ENCODE results near the gene MYLK2. TPM values are rescaled to one million over a fixed set of nuclear protein-coding genes. Genes with fewer than 3 reads are reported as not detected.

The MYLK2 gene
- total RNA-seq, 2 experiments from 2014 or later, result 0.13 to 0.27 TPM

DNA sequence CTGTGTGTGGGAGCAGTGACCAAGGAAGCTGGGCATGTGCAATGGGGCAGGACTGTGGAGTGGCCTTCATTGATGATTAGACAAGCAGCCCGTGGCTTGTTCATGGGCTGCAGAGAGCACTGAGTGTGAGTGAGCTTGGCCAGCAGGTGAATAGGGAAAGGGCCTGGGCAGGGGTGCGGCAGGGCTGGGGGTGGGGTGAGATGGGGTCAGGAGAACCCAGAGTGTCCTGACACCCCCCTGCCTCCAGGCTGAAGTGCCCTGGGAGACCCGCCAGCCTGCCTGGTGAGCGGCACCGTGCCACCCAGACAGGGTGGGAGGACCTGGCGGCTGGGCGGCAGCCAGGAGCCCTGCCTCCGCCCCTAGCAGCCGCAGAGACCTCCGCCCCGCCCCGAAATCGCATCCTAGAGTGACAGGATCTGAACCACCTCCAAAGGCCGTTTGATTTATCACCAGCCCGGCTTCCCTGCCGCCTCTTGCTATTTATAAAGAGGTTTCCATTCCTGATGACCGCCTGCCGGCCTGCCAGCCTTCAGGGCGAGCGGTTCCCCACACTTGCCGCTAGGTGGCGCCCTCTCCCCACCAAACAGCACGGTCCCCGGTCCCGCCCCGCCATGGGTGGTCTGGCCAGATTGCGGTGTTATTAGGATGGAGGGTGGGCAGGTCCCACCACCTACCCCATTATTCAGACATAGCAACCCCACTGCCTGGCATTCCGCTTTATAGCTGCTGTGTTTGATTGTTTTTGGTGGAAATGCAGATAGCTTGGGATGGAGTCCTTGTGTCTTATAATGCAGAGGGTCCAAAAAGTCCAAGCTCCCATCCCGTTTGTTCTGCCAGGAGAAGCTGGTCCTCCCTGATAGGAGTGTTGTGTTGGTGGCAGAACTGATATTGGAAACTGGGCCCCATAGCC, 3.5 kb downstream of the MYLK2 start:
- DNase-seq, result peak; percentile 78
- TF ChIP-seq, protein P1, sequence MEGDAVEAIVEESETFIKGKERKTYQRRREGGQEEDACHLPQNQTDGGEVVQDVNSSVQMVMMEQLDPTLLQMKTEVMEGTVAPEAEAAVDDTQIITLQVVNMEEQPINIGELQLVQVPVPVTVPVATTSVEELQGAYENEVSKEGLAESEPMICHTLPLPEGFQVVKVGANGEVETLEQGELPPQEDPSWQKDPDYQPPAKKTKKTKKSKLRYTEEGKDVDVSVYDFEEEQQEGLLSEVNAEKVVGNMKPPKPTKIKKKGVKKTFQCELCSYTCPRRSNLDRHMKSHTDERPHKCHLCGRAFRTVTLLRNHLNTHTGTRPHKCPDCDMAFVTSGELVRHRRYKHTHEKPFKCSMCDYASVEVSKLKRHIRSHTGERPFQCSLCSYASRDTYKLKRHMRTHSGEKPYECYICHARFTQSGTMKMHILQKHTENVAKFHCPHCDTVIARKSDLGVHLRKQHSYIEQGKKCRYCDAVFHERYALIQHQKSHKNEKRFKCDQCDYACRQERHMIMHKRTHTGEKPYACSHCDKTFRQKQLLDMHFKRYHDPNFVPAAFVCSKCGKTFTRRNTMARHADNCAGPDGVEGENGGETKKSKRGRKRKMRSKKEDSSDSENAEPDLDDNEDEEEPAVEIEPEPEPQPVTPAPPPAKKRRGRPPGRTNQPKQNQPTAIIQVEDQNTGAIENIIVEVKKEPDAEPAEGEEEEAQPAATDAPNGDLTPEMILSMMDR (IDR thresholded peaks at IDR 0.05), result peak; percentile 99
- no peaks in the 10 kb centered on the region for H3K36me3 Mint-ChIP-seq (ENCODE audit: low read depth)
- POLR2A ChIA-PET, result interaction anchor here (0.8 to 1.7 kb wide), 2 partner anchors 12 to 209 kb away, joined by 3 to 6 read pairs; no protein-coding TSS in a partner anchor
- CTCF ChIA-PET, result interaction anchor here (0.6 to 3.7 kb wide), 45 partner anchors 8 to 386 kb away, joined by 3 to 51 read pairs (median 4); partner anchors contain the start of genes FOXS1, PDRG1 and XKR7
- no peak overlapping the region for H3K27ac Mint-ChIP-seq
- H3K4me1 Mint-ChIP-seq (ENCODE audit: low read depth), result peaks cover 2% of the 10 kb centered on the region
- peaks cover 2% of the 10 kb centered on the region for H3K27me3 Mint-ChIP-seq
- no peaks in the 10 kb centered on the region for H3K9me3 Mint-ChIP-seq
- peak; percentile 92 for ATAC-seq
- no peak overlapping the region for H3K4me3 Mint-ChIP-seq
- intact Hi-C loops (cut with micrococcal nuclease), result no loop called here

DNA sequence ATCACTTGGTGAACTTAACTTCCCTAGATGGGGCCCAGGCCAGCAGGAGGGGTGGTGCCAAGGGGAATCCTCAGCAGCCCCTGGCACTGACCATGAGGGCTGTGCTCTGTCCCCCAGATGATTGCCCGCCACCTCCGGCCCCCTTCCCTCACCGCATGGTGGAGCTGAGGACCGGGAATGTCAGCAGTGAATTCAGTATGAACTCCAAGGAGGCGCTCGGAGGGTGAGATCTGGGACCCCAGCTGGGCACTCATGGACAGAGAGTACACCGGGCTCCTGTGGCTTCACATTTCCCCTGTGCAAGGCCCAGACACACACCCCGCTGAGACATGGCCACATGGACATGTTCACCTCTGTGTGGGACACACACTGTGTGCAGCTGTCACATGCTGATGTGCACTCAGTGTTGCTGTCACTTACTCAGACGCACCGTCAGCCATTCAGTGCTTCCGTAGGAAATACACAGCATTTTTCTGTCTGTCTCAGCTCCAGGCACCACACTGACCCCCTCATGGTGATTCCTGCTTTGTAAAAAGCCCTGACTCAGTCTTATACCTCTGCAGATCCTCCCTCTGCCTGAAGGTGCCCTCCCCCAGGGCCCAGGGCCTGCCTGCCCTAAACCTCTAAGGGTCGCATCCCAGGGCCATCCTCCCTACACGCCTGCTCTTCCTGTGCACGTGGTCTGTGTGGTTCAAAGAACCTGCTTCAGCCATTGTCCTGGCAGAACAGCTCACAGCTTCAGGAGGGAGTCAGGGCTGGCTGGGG, 4.4 kb downstream of the MYLK2 start:
- TF ChIP-seq, protein P1 (IDR thresholded peaks at IDR 0.05), result no peak
- no peaks in the 10 kb centered on the region for H3K36me3 Mint-ChIP-seq (ENCODE audit: low read depth)
- ChIA-PET CTCF (interaction anchor here (0.6 to 3.7 kb wide), 39 partner anchors 8 to 385 kb away, joined by 3 to 51 read pairs (median 4); partner anchors contain the start of genes FOXS1, PDRG1 and XKR7), POLR2A (interaction anchor here (1.7 kb wide), 1 partner anchor 208 kb away, joined by 6 read pairs; no protein-coding TSS in a partner anchor)
- no peak for DNase-seq
- H3K9me3 Mint-ChIP-seq, result no peaks in the 10 kb centered on the region
- peaks cover 2% of the 10 kb centered on the region for H3K4me1 Mint-ChIP-seq (ENCODE audit: low read depth)
- H3K4me3 Mint-ChIP-seq, result no peak overlapping the region
- intact Hi-C loops (cut with micrococcal nuclease), result no loop called here
- no peak for ATAC-seq
- peaks cover 2% of the 10 kb centered on the region for H3K27me3 Mint-ChIP-seq
- H3K27ac Mint-ChIP-seq, result no peak overlapping the region

DNA sequence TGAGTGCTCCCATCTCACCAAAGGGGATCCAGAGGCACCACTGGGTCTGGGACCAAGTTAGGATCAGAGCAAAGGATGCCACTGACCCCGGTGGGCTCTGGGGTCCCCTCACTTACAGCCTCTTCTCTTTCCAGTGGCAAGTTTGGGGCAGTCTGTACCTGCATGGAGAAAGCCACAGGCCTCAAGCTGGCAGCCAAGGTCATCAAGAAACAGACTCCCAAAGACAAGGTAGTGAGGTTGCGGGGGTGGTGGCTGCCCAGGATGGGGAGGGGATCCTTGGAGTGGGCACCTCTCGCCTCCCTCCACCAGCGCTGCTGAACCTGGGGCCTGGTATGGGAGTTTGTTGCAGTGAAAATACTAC, 4.9 kb downstream of the MYLK2 start:
- no peak overlapping the region for H3K27ac Mint-ChIP-seq
- no peak overlapping the region for H3K4me3 Mint-ChIP-seq
- ATAC-seq, result no peak
- H3K4me1 Mint-ChIP-seq (ENCODE audit: low read depth), result peaks cover 2% of the 10 kb centered on the region
- H3K36me3 Mint-ChIP-seq (ENCODE audit: low read depth), result no peaks in the 10 kb centered on the region
- ChIA-PET POLR2A (interaction anchor here (1.7 kb wide), 1 partner anchor 207 kb away, joined by 6 read pairs; no protein-coding TSS in a partner anchor), CTCF (interaction anchor here (1.1 to 3.7 kb wide), 10 partner anchors 7 to 207 kb away, joined by 3 to 51 read pairs (median 10); partner anchors contain the start of genes FOXS1 and XKR7)
- DNase-seq, result no peak
- TF ChIP-seq, protein P1 (IDR thresholded peaks at IDR 0.05), result no peak
- H3K27me3 Mint-ChIP-seq, result peaks cover 2% of the 10 kb centered on the region
- no peaks in the 10 kb centered on the region for H3K9me3 Mint-ChIP-seq
- intact Hi-C loops (cut with micrococcal nuclease), result no loop called here

DNA sequence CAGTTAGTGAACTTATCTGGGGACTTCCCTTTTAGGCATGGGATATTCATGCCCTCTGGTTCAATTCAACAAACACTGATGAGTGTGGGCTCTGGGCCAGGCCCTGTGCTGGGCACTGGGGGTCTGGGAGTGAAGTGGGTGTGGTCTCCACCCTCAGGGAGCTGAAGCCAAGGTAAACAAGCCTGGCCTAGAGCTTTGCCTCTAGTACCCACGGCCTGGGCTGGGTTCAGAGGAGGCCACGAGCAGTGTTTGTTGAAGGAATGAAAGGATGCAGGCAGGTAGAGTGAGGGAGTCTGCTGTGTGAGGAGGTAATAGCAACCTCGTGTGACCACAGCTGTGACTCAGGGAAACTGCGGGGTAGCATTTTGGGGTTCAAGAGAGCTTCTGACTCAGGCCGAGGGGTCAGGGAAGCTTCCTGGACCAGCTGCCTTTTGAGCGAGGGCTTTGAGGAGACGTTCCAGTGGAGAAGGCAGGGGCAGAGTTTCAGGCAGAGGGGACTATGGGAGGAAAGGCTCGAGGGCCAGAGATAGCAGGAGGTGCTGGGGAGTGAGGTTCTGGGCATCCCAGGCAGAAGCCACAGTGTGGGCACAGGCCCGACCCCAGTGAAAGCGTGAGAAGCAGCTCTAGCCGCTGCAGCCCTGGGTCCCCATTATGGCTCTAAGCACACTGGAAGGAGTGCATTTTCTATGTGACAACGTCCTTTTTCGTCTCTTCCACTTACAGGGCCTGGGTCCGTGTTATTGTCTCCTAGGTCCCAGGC, 5.6 kb downstream of the MYLK2 start:
- intact Hi-C loops (cut with micrococcal nuclease), result no loop called here
- ATAC-seq (no peak), DNase-seq (no peak)
- TF ChIP-seq, protein P1 (IDR thresholded peaks at IDR 0.05), result no peak
- H3K4me1 Mint-ChIP-seq (ENCODE audit: low read depth), result peaks cover 2% of the 10 kb centered on the region
- ChIA-PET POLR2A (interaction anchor here (1.7 kb wide), 1 partner anchor 207 kb away, joined by 6 read pairs; no protein-coding TSS in a partner anchor), CTCF (interaction anchor here (0.8 to 2.6 kb wide), 6 partner anchors 8 to 31 kb away, joined by 3 to 16 read pairs (median 4); no protein-coding TSS in a partner anchor)
- H3K27me3 Mint-ChIP-seq, result peaks cover 2% of the 10 kb centered on the region
- no peaks in the 10 kb centered on the region for H3K36me3 Mint-ChIP-seq (ENCODE audit: low read depth)
- no peaks in the 10 kb centered on the region for H3K9me3 Mint-ChIP-seq
- H3K4me3 Mint-ChIP-seq, result no peak overlapping the region
- no peak overlapping the region for H3K27ac Mint-ChIP-seq
